Activated CD8-positive, alpha-beta T cell treated with anti-CD3 and anti-CD28 coated beads, Interleukin-2, amount 10 ng/mL, durations not matched to agents 7 days and 5 days (primary cell): ENCODE data around the gene FCF1. TPM values are rescaled to one million over a fixed set of nuclear protein-coding genes. Genes with fewer than 3 reads are reported as not detected.

Experiments used
- ATAC-seq: fragments of 150-1000 bp; cut with Tn5 transposase; one replicate; pipeline ENCODE4 v1.10.0; 2021; ENCODE audit warnings: moderate library complexity
- CTCF ChIA-PET: fragments of 350-600 bp; sonication (Branson Sonifier 250); formaldehyde crosslinking; loops from one replicate; lab custom pipeline; 2021; ENCODE audit warnings: antibody characterized with exemption; lab: Charles Lee
- POLR2A ChIA-PET: fragments of 350-600 bp; sonication (Branson Sonifier 250); formaldehyde crosslinking; loops from one replicate; lab custom pipeline; 2021; ENCODE audit warnings: antibody characterized with exemption; lab: Charles Lee
- DNase-seq: peaks from one replicate; pipeline ENCODE4 v3.0.0-alpha.2; 2020
- H3K27ac Mint-ChIP-seq: one replicate; pipeline ENCODE4 v1.8.0; 2021; ENCODE audit warnings: mild to moderate bottlenecking, mixed read lengths
- H3K27me3 Mint-ChIP-seq: one replicate; pipeline ENCODE4 v1.8.0; 2021; ENCODE audit warnings: low read depth, mixed read lengths
- H3K36me3 Mint-ChIP-seq: one replicate; pipeline ENCODE4 v1.8.0; 2021; ENCODE audit warnings: low read depth, mixed read lengths
- H3K4me1 Mint-ChIP-seq: one replicate; pipeline ENCODE4 v1.8.0; 2021; ENCODE audit warnings: low read depth, mixed read lengths
- H3K4me3 Mint-ChIP-seq: one replicate; pipeline ENCODE4 v1.8.0; 2021; ENCODE audit warnings: mild to moderate bottlenecking, mixed read lengths
- H3K9me3 Mint-ChIP-seq: one replicate; pipeline ENCODE4 v1.8.0; 2022; ENCODE audit warnings: mixed read lengths; ENCODE audit not compliant: insufficient read depth
- total RNA-seq, 2 experiments: library from RNA; stranded (reverse); gene quantifications; one replicate each; pipeline ENCODE4 v1.2.3, GENCODE V29; 2021

Gene FCF1
- total RNA-seq: 10 to 100 TPM; 64.1 to 64.2 TPM

DNA sequence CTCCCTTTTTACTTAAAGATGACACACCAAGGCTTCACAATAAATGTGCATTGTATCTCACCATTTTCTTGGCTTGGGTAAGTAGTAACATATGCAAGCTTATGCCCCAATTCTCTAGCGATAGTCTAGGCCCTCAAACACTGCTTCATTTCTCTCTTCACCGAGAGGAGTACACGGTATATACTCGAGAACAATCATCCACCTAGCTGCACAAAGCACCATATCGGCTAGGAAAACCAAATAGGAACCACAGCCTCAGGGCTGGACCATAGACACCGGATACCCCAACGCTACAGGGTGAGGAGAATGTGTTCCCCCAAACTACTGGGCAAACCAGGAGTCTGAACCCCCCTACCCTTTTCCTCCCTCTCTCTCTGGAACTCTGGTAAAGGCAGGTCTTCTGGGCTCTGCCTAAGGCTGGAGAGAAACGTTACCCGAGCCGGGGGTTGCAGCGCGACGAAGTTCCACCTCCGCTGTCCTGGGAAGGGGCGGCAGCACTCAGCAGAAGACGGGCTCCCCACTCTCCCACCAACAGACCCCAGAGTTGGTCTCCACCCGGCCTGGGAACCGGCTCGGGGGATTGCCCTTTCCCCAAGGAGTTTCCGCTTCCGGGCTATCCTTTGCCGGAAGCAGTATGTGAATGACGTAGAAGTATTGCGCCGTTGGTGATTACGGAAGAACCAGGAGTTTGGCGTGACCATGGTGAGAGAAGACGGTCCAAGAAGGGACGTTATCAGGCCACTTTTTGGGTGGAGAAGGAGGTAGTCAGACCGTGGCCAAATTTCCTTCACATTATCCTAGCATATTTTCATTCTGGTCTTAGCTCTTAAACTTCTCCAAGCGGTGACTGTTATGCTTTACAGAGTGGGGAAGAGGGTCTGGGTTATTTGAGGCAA is at the start of gene FCF1, which contains the start of gene AREL1:
Gene FCF1 (plus strand): TSS at position 646 of the 896 bp plus-strand sequence. CDS start 54 bp downstream, at position 700.
Gene AREL1 (minus strand): TSS at position 582 of the 896 bp plus-strand sequence. CDS start 27,465 bp downstream, outside the sequence.
- Mint-ChIP-seq H3K9me3 (no peaks in the 10 kb centered on the region), H3K36me3 (peaks cover 17% of the 10 kb centered on the region), H3K27ac (peak within 1 kb of the TSS; percentile 93), H3K4me1 (peaks cover 42% of the 10 kb centered on the region), H3K4me3 (peak within 1 kb of the TSS; percentile 90), H3K27me3 (no peaks in the 10 kb centered on the region)
- ChIA-PET CTCF (interaction anchor here (0.7 to 1.1 kb wide), 5 partner anchors 49 to 376 kb away, joined by 3 to 5 read pairs (median 3); no protein-coding TSS in a partner anchor), POLR2A (interaction anchor here (0.5 to 0.6 kb wide), 2 partner anchors 33 to 81 kb away, joined by 3 to 4 read pairs; no protein-coding TSS in a partner anchor)
- peak; percentile 94 for ATAC-seq
- peak; percentile 90 for DNase-seq

DNA sequence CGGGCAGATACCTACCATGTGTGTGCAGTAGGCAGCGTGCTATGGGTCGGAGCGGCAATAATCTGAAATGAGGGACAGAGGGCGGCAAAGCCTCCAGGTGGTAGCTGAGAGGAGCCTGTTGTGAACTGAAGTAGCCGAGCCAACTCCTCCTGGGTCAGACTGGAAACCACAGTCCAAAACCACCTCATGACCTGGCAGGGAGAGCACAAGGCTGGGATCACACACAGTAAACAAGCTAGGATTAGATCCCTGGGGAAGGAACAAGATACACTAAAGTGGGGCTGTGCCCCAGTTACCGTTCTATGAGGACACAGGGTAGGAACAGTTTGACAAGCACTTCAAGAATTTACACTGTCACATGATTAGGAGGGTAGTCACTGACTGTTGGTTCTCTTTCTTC is 49.1 kb upstream of the FCF1 start:
- no peak for ATAC-seq
- H3K4me3 Mint-ChIP-seq: no peak overlapping the region
- H3K9me3 Mint-ChIP-seq: no peaks in the 10 kb centered on the region
- H3K36me3 Mint-ChIP-seq: peaks cover 49% of the 10 kb centered on the region
- POLR2A ChIA-PET: no interaction called here
- H3K4me1 Mint-ChIP-seq: peaks cover 2% of the 10 kb centered on the region
- H3K27me3 Mint-ChIP-seq: no peaks in the 10 kb centered on the region
- no peak overlapping the region for H3K27ac Mint-ChIP-seq
- CTCF ChIA-PET: no interaction called here
- DNase-seq: no peak

- no peaks in the 10 kb centered on the region for H3K9me3 Mint-ChIP-seq
- DNase-seq (no peak), ATAC-seq (no peak)
- CTCF ChIA-PET: interaction anchor here (1.4 kb wide), 1 partner anchor 55 kb away, joined by 5 read pairs; no protein-coding TSS in a partner anchor
- peaks cover 52% of the 10 kb centered on the region for H3K36me3 Mint-ChIP-seq
- no peak overlapping the region for H3K27ac Mint-ChIP-seq
- no peaks in the 10 kb centered on the region for H3K27me3 Mint-ChIP-seq
- H3K4me3 Mint-ChIP-seq: no peak overlapping the region
- H3K4me1 Mint-ChIP-seq: peaks cover 2% of the 10 kb centered on the region
- POLR2A ChIA-PET: no interaction called here
Measured at GRCh38 chr14:74664717-74665116, 48.2 kb upstream of the FCF1 start.

- H3K27ac Mint-ChIP-seq: no peak overlapping the region
- peaks cover 2% of the 10 kb centered on the region for H3K4me1 Mint-ChIP-seq
- ChIA-PET CTCF (interaction anchor here (1.1 to 1.7 kb wide), 3 partner anchors 10 to 58 kb away, joined by 3 to 10 read pairs (median 4); no protein-coding TSS in a partner anchor), POLR2A (interaction anchor here (0.7 kb wide), 1 partner anchor 309 kb away, joined by 8 read pairs; no protein-coding TSS in a partner anchor)
- H3K36me3 Mint-ChIP-seq: peaks cover 62% of the 10 kb centered on the region
- no peaks in the 10 kb centered on the region for H3K9me3 Mint-ChIP-seq
- no peaks in the 10 kb centered on the region for H3K27me3 Mint-ChIP-seq
- ATAC-seq: no peak
- DNase-seq: no peak
- H3K4me3 Mint-ChIP-seq: no peak overlapping the region
Measured at GRCh38 chr14:74667758-74668157, 45.2 kb upstream of the FCF1 start.

GRCh38 chr14:74669256-74669655 is 43.7 kb upstream of the FCF1 start:
- Mint-ChIP-seq H3K27ac (no peak overlapping the region), H3K36me3 (peaks cover 60% of the 10 kb centered on the region), H3K4me1 (peaks cover 2% of the 10 kb centered on the region), H3K9me3 (no peaks in the 10 kb centered on the region), H3K4me3 (no peak overlapping the region), H3K27me3 (no peaks in the 10 kb centered on the region)
- ChIA-PET POLR2A (no interaction called here), CTCF (interaction anchor here (0.6 to 1.7 kb wide), 3 partner anchors 60 to 135 kb away, joined by 3 to 4 read pairs (median 4); no protein-coding TSS in a partner anchor)
- ATAC-seq: no peak
- DNase-seq: no peak

- H3K27ac Mint-ChIP-seq: no peak overlapping the region
- H3K27me3 Mint-ChIP-seq: no peaks in the 10 kb centered on the region
- no peak for DNase-seq
- POLR2A ChIA-PET: no interaction called here
- H3K4me1 Mint-ChIP-seq: peaks cover 2% of the 10 kb centered on the region
- H3K9me3 Mint-ChIP-seq: no peaks in the 10 kb centered on the region
- CTCF ChIA-PET: interaction anchor here (1.4 to 1.7 kb wide), 2 partner anchors 61 to 135 kb away, joined by 4 read pairs; no protein-coding TSS in a partner anchor
- no peak overlapping the region for H3K4me3 Mint-ChIP-seq
- H3K36me3 Mint-ChIP-seq: peaks cover 60% of the 10 kb centered on the region
- no peak for ATAC-seq
Measured at GRCh38 chr14:74669846-74670245, 43.1 kb upstream of the FCF1 start.

DNA sequence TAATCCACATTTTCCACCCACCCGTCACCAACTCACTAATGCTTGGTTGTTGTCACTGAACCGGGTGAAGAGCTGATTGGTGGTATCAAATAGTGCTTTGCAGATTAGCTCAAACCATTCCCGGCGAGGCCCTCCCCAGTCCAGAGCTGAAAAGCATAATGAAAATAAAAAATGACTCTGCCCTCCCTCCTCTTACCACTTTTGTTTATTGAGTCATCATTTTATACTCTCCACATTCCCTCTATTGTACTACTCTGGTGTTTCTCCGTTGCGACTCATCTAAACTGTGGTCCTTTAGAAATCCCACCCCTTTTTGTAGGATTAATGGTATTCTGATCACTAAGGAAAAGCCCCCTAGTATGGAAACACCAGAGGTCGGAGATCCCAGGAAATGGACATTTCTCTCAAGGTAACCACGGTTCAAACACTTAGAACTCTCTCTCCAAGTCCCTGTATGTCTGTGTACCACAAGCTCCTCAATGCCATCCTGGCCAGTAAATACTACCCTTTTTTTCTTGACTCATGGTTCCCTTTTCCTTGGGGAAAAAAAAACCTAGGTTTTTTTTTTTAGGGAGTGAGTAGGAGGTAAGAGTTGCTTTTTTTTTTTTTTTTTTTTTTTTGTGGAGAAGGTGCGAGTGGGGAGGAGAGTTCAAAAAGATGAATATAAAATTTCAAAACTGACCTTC is 42.1 kb upstream of the FCF1 start:
- no peak overlapping the region for H3K4me3 Mint-ChIP-seq
- H3K9me3 Mint-ChIP-seq: no peaks in the 10 kb centered on the region
- DNase-seq (no peak), ATAC-seq (no peak)
- ChIA-PET POLR2A (interaction anchor here (0.6 kb wide), 1 partner anchor 73 kb away, joined by 3 read pairs; no protein-coding TSS in a partner anchor), CTCF (interaction anchor here (1.7 to 1.9 kb wide), 2 partner anchors 62 to 134 kb away, joined by 4 to 5 read pairs; no protein-coding TSS in a partner anchor)
- H3K4me1 Mint-ChIP-seq: peaks cover 2% of the 10 kb centered on the region
- no peaks in the 10 kb centered on the region for H3K27me3 Mint-ChIP-seq
- peaks cover 67% of the 10 kb centered on the region for H3K36me3 Mint-ChIP-seq
- H3K27ac Mint-ChIP-seq: no peak overlapping the region

GRCh38 chr14:74671789-74672188 is 41.2 kb upstream of the FCF1 start:
- CTCF ChIA-PET: interaction anchor here (1.9 kb wide), 1 partner anchor 63 kb away, joined by 5 read pairs; no protein-coding TSS in a partner anchor
- POLR2A ChIA-PET: no interaction called here

GRCh38 chr14:74673768-74674167 is 39.2 kb upstream of the FCF1 start:
- no peak overlapping the region for H3K4me3 Mint-ChIP-seq
- POLR2A ChIA-PET: no interaction called here
- no peaks in the 10 kb centered on the region for H3K9me3 Mint-ChIP-seq
- no peak for DNase-seq
- no peaks in the 10 kb centered on the region for H3K4me1 Mint-ChIP-seq
- H3K27me3 Mint-ChIP-seq: no peaks in the 10 kb centered on the region
- CTCF ChIA-PET: no interaction called here
- H3K27ac Mint-ChIP-seq: no peak overlapping the region
- no peak for ATAC-seq
- H3K36me3 Mint-ChIP-seq: peaks cover 53% of the 10 kb centered on the region

More at GRCh38 chr14:74671789-74672188, 41.2 kb upstream of the FCF1 start:
- H3K27ac Mint-ChIP-seq: no peak overlapping the region
- H3K36me3 Mint-ChIP-seq: peaks cover 69% of the 10 kb centered on the region
- no peak for ATAC-seq
- no peaks in the 10 kb centered on the region for H3K27me3 Mint-ChIP-seq
- H3K9me3 Mint-ChIP-seq: no peaks in the 10 kb centered on the region
- H3K4me3 Mint-ChIP-seq: no peak overlapping the region
- no peak for DNase-seq
- no peaks in the 10 kb centered on the region for H3K4me1 Mint-ChIP-seq

DNA sequence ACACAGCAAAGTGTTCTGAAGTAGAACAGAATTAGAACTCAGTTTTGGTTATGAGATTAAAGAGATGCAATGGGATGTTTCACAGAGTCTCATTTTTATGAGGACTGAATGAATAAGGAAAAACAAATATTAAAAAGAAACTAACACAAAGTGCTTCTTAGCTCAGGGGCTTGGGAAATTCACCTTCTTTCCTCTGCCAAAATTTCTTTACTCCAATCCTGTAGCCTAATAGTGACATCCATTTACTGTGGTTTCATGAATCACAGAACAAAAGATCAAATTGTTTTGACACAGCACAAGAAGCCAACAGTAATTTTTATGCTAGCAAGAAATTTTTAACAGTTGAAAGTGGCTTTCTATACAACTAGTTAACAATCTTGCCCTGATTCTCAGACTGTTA is 37.7 kb upstream of the FCF1 start:
- no peak for ATAC-seq
- H3K27me3 Mint-ChIP-seq: no peaks in the 10 kb centered on the region
- DNase-seq: no peak
- no peak overlapping the region for H3K4me3 Mint-ChIP-seq
- H3K9me3 Mint-ChIP-seq: no peaks in the 10 kb centered on the region
- CTCF ChIA-PET: no interaction called here
- H3K36me3 Mint-ChIP-seq: peaks cover 45% of the 10 kb centered on the region
- H3K4me1 Mint-ChIP-seq: no peaks in the 10 kb centered on the region
- H3K27ac Mint-ChIP-seq: no peak overlapping the region
- POLR2A ChIA-PET: no interaction called here

DNA sequence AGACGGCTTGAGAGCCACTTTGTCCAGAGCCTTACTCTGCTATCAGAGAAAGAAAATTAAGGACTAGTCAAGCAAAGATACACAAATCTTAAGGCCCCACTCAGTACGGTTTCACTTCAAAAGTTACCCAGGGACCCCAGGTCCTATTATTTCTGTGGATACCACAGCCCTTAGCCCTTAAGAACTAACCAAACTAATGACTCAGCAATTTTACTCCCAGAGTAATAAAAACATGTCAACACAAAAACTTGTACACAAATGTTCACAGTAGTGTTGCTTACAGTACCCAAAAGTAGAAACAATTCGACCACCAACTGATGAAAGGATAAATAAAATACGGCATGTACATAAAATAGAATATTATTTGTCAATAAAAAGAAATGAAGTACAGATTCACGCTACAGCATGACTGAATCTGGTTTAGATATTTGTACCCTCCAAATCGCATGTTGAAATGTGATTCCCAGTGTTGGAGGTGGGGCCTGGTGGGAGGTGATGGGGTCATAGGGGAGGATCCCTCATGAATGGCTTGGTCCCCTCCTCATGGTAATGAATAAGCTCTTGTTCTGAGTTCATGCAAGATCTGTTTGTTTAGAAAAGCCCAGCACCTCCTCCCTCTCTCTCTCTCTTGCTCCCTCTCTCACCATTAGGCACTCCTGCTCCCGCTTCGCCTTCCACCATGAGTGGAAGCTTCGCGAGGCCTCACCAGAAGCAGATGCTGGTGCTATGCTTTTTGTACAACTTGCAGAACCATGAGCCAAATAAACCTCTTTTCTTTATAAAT is 30.6 kb upstream of the FCF1 start:
- Mint-ChIP-seq H3K27me3 (no peaks in the 10 kb centered on the region), H3K4me3 (no peak overlapping the region), H3K27ac (no peak overlapping the region), H3K36me3 (peaks cover 46% of the 10 kb centered on the region), H3K4me1 (peaks cover 19% of the 10 kb centered on the region), H3K9me3 (no peaks in the 10 kb centered on the region)
- ChIA-PET CTCF (interaction anchor here (1.2 kb wide), 1 partner anchor 15 kb away, joined by 4 read pairs; no protein-coding TSS in a partner anchor), POLR2A (no interaction called here)
- ATAC-seq (no peak), DNase-seq (no peak)
